Upper lobe of left lung (tissue), 6 donors: ENCODE data around the gene CFAP97. TPM values are rescaled to one million over a fixed set of nuclear protein-coding genes. Genes with fewer than 3 reads are reported as not detected.
"Not testable (repeated sequence)": the region's sequence is repeated elsewhere in the genome, so short reads cannot be mapped to it uniquely, and the experiment has no call there.

Experiments
- ATAC-seq, 2 donors: fragments of 200-7000 bp; cut with Tn5 transposase; one replicate each; pipeline ENCODE4 v1.9.1; 2022; ENCODE audit warnings: mild to moderate bottlenecking in 2 of 2, moderate library complexity in 2 of 2; ENCODE audit not compliant: low FRiP score in 2 of 2
- DNase-seq, 2 donors: peaks; one replicate each; pipeline ENCODE4 v3.0.0-alpha.2; 2019 to 2020
- H3K27ac ChIP-seq, 4 donors: fragments of 200-600 bp; sonication (generic); one replicate each; pipeline ENCODE4 v1.5.1; 2016 to 2019
- H3K27me3 ChIP-seq, 4 donors: fragments of 200-600 bp; sonication (generic); one replicate each; pipeline ENCODE4 v1.5.1; 2017 to 2019
- H3K36me3 ChIP-seq, 4 donors: fragments of 200-600 bp; sonication (generic); one replicate each; pipeline ENCODE4 v1.5.1; 2016 to 2019
- H3K4me1 ChIP-seq, 4 donors: fragments of 200-600 bp; sonication (generic); one replicate each; pipeline ENCODE4 v1.5.1; 2018 to 2019
- H3K4me3 ChIP-seq, 4 donors: fragments of 200-600 bp; sonication (generic); one replicate each; pipeline ENCODE4 v1.5.1; 2017 to 2019; ENCODE audit warnings: mild to moderate bottlenecking in 2 of 4, moderate library complexity in 1 of 4
- H3K9me3 ChIP-seq, 4 donors: fragments of 200-600 bp; sonication (generic); one replicate each; pipeline ENCODE4 v1.5.1; 2018 to 2019
- EP300 ChIP-seq, 4 donors: sonication (generic); formaldehyde crosslinking; IDR thresholded peaks; one replicate each; pipeline ENCODE4 v1.5.1; 2017; ENCODE audit warnings: antibody characterized with exemption in 4 of 4, control low read depth in 2 of 4
- POLR2A ChIP-seq, 4 donors: fragments of 450-650 bp; IDR thresholded peaks; one replicate each; pipeline ENCODE4 v1.5.1; 2016 to 2017; ENCODE audit warnings: antibody characterized with exemption in 4 of 4, mild to moderate bottlenecking in 2 of 4
- POLR2AphosphoS5 ChIP-seq, 2 donors: sonication (generic); formaldehyde crosslinking; IDR thresholded peaks; one replicate each; pipeline ENCODE4 v1.5.1; 2017; ENCODE audit warnings: antibody characterized with exemption in 2 of 2
- WGBS, 2 donors: methylation state at CpG; one replicate each; pipeline ENCODE4 v1.1.5; 2017 to 2018; 5-methylcytosine and 5-hydroxymethylcytosine counted together
- total RNA-seq, 6 donors: library from RNA; depleted of rRNA in 4 of 6; stranded (reverse); fragments of >200 nt in 4 of 6; gene quantifications; one replicate each; pipeline versions ENCODE4 v1.1.0 to v1.2.1, GENCODE V29; 2016 to 2021
- TF ChIP-seq, protein P1 (sequence below), 6 experiments: fragments of 450-650 bp in 4 of 6; fragments of 200-600 bp in 2 of 6; sonication (generic) in 2 of 6; IDR thresholded peaks; one replicate each; pipeline ENCODE4 v1.5.1; 2016 to 2019; ENCODE audit warnings: antibody characterized with exemption in 6 of 6
- donor health status: DM: no; HTN: no; CAD: no; lungs with moderate emphysema.
- donor health status: DM: no; HTN: yes; CAD: no; lungs with severe emphysema.

The CFAP97 gene
- total RNA-seq, 6 donors from 2014 or later = 12.3 to 42.9 (median 24.0) TPM

DNA sequence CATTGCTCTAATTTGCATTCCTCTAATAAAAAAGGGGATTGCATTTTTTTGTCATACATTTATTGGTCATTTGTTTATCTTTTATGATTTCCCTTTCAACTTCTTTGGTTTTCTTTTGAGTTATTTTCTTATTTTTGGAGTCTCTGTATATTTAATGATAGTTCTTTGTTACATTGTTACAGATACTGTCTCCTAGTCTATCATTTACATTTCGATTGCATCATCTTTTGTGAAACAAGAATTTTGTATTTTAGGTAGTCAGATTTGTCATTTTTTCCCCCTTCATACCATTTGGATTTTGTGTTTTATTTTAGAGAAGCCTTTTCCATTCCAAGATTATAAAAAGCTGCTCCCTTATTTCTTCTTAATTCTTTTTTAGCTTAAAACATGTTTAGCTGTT is 42.7 kb upstream of the CFAP97 start:
- no peak overlapping the region for H3K4me3 ChIP-seq
- 91 to 96% methylated on average over 1 of the region's 1 CpG for WGBS, 2 donors
- no peaks in the 10 kb centered on the region for H3K36me3 ChIP-seq
- H3K9me3 ChIP-seq = no peaks in the 10 kb centered on the region
- DNase-seq = no peak
- H3K27me3 ChIP-seq = no peaks in the 10 kb centered on the region
- H3K4me1 ChIP-seq = no peaks in the 10 kb centered on the region
- no peak for TF ChIP-seq EP300 (IDR thresholded peaks at IDR 0.05)
- no peak for TF ChIP-seq POLR2A (IDR thresholded peaks at IDR 0.05)
- no peak for TF ChIP-seq POLR2AphosphoS5 (IDR thresholded peaks at IDR 0.05)
- TF ChIP-seq, protein P1, sequence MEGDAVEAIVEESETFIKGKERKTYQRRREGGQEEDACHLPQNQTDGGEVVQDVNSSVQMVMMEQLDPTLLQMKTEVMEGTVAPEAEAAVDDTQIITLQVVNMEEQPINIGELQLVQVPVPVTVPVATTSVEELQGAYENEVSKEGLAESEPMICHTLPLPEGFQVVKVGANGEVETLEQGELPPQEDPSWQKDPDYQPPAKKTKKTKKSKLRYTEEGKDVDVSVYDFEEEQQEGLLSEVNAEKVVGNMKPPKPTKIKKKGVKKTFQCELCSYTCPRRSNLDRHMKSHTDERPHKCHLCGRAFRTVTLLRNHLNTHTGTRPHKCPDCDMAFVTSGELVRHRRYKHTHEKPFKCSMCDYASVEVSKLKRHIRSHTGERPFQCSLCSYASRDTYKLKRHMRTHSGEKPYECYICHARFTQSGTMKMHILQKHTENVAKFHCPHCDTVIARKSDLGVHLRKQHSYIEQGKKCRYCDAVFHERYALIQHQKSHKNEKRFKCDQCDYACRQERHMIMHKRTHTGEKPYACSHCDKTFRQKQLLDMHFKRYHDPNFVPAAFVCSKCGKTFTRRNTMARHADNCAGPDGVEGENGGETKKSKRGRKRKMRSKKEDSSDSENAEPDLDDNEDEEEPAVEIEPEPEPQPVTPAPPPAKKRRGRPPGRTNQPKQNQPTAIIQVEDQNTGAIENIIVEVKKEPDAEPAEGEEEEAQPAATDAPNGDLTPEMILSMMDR (IDR thresholded peaks at IDR 0.05) = no peak
- H3K27ac ChIP-seq = no peak overlapping the region
- ATAC-seq = no peak

DNA sequence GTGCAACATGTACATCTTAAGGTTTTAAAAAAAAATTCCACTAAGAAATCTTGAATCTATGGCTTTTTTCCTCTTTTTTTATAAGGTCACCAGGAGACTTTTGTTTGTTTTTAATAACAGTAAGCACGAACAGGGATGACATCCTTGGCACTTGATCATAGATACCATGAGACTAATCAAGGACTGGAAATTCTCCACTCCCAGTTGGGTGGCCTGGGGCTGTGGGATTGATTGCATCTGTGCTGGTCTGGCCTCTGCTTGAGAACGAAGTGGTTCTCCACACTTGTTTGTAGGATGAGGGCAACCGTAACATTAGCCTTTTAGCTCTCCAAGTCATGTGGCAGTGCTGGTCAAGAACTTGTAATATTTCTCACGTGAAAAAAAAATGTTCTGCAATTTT is 41.0 kb upstream of the CFAP97 start:
- H3K4me1 ChIP-seq = no peaks in the 10 kb centered on the region
- no peak overlapping the region for H3K4me3 ChIP-seq
- ATAC-seq (no peak), DNase-seq (no peak)
- no peaks in the 10 kb centered on the region for H3K9me3 ChIP-seq
- no peak overlapping the region for H3K27ac ChIP-seq
- 45 to 60% methylated on average over 4 of the region's 4 CpGs for WGBS, 2 donors
- no peaks in the 10 kb centered on the region for H3K27me3 ChIP-seq
- TF ChIP-seq, protein P1 (IDR thresholded peaks at IDR 0.05) = no peak
- TF ChIP-seq POLR2AphosphoS5 (IDR thresholded peaks at IDR 0.05) (no peak), EP300 (IDR thresholded peaks at IDR 0.05) (no peak), POLR2A (IDR thresholded peaks at IDR 0.05) (no peak)
- no peaks in the 10 kb centered on the region for H3K36me3 ChIP-seq

DNA sequence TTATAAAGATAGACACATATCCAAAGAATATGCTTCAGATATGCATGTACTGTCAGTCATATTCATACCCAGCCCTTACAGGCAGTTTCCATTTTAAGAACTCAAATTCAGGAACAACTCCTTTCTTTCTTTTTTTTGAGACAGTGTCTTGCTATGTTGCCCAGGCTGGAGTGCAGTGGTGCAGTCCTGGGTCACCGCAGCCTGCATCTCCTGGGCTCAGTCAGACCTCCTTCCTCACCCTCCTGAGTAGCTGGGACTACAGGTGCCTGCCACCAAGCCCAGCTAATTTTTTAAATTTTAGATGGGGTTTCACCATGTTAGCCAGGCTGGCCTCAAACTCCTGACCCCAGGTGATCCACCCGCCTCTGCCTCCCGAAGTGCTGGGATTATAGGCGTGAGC is 40.1 kb upstream of the CFAP97 start:
- TF ChIP-seq POLR2A (IDR thresholded peaks at IDR 0.05) (no peak), POLR2AphosphoS5 (IDR thresholded peaks at IDR 0.05) (no peak), EP300 (IDR thresholded peaks at IDR 0.05) (no peak)
- TF ChIP-seq, protein P1 (IDR thresholded peaks at IDR 0.05) = no peak
- Histone ChIP-seq H3K27me3 (no peaks in the 10 kb centered on the region), H3K4me1 (no peaks in the 10 kb centered on the region), H3K36me3 (no peaks in the 10 kb centered on the region), H3K27ac (no peak overlapping the region), H3K4me3 (no peak overlapping the region), H3K9me3 (peaks cover 0 to 2% (median 0%) of the 10 kb centered on the region in 4 donors)
- WGBS, 2 donors = 88 to 89% methylated on average over 4 of the region's 4 CpGs
- ATAC-seq (no peak), DNase-seq (no peak)

DNA sequence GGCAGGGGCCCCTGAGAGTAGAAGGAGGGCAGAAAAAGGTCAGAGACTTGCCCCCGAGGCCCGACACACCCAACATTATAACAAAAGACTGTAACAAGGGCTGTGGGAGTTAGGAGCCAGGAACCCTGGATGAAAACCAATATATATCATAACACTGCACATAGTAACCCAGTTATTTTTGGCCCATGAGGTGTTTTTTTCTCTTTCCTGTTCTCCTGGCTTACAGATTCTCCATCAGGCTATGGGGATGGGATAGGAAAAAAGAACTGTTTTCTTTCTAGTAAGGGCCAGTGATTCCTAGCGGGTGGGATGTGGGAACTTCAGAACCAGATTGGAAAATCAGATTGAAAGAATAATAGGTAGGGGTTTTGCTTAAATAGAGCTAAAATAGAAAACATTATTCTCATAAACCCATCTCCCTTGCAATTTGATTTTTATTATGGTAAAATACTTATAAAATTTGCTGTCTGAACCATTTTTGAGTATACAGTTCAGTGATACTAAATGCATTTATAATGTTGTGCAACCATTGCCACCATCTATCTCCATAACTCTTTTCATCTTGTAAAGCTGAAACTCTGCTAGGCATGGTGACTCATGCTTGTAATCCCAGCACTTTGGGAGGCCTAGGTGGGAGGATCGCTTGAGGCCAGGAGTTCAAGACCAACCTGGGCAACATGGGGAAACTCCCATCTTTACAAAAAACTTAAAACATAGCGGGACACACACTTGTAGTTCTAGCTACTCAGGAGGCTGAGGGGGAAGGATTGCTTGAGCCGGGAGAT is 39.1 kb upstream of the CFAP97 start:
- Histone ChIP-seq H3K27me3 (no peaks in the 10 kb centered on the region), H3K4me1 (no peaks in the 10 kb centered on the region), H3K27ac (no peak overlapping the region), H3K36me3 (no peaks in the 10 kb centered on the region), H3K9me3 (peaks cover 0 to 6% (median 0%) of the 10 kb centered on the region in 4 donors), H3K4me3 (no peak overlapping the region)
- no peak for DNase-seq
- 75 to 90% methylated on average over 6 of the region's 6 CpGs for WGBS, 2 donors
- no peak for ATAC-seq
- no peak for TF ChIP-seq EP300 (IDR thresholded peaks at IDR 0.05)
- TF ChIP-seq, protein P1 (IDR thresholded peaks at IDR 0.05) = no peak
- no peak for TF ChIP-seq POLR2A (IDR thresholded peaks at IDR 0.05)
- no peak for TF ChIP-seq POLR2AphosphoS5 (IDR thresholded peaks at IDR 0.05)

DNA sequence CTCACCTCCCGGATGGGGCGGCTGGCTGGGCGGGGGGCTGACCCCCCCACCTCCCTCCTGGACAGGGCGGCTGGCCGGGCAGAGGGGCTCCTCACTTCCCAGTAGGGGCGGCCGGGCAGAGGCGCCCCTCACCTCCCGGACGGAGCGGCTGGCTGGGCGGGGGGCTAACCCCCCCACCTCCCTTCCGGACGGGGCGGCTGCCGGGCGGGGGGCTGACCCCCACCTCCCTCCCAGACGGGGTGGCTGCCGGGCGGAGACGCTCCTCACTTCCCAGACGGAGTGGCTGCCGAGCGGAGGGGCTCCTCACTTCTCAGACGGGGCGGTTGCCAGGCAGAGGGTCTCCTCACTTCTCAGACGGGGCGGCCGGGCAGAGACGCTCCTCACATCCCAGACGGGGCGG is 36.7 kb upstream of the CFAP97 start:
- not testable (repeated sequence) for H3K9me3 ChIP-seq, H3K36me3 ChIP-seq, H3K4me3 ChIP-seq, H3K27ac ChIP-seq, ATAC-seq, H3K27me3 ChIP-seq
- H3K4me1 ChIP-seq = peaks cover 0 to 11% (median 6%) of the 10 kb centered on the region in 4 donors
- WGBS, 2 donors = no CpG with 5 or more reads among the region's 32 CpGs
- peak in 1 of 2 donors; percentile 60 for DNase-seq
